Measurements from ENCODE around the gene TBC1D22A. TPM values are rescaled to one million over a fixed set of nuclear protein-coding genes. Genes with fewer than 3 reads are reported as not detected.

Gene TBC1D22A
- total and polyA plus RNA-seq, 7 experiments from 2014 or later = 18.6 to 50.1 (median 39.3) TPM

DNA sequence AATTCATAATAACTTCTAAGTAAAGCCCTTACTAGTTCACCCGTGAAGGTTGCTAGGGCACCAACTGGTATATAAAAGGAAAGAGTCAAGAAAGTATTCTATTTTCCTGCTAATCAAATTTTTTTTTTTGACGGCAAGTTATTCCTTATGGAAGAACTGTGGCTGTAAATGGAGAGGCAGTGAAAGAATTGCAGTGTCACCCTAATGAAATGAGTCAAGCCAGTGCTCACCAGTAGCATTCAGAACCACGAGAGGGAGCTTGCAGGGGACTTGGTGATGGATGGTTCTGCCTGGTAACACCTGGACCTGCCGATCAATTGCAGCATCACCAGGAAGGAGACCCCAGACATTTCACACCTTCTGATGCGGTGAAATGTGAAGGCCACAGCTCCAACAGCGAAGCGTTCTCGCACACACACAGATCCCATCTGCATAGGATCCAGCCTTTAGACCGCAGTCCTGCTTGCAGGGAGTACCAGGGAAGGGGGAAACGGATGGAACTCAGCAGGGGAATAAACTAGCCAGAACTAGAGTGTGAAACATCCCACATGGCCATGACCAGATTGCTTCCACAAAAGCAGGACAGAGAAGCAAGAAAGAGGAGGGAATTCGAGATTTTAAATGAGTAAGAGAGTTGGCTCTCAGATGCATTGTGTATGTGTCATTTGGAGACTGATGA, 326.2 kb downstream of the TBC1D22A start:
- H3K4me3 ChIP-seq (ENCODE audit: low read length) = no peak overlapping the region
- DNase-seq (no peak), ATAC-seq (no peak)
- H3K36me3 ChIP-seq (ENCODE audit: control insufficient read depth in 2 of 3, insufficient read depth in 3 of 3, low read length in 3 of 3) = no peaks in the 10 kb centered on the region
- no peaks in the 10 kb centered on the region for H3K27me3 Mint-ChIP-seq
- no peaks in the 10 kb centered on the region for H3K4me1 ChIP-seq (ENCODE audit: control insufficient read depth in 2 of 2, insufficient read depth in 2 of 2, low read length in 2 of 2)
- H3K4me3 Mint-ChIP-seq = peak overlapping the region in 7 of 10 donors; percentile 2 to 90 (median 23)
- CTCF ChIA-PET = no interaction called here
- peak overlapping the region in 2 of 9 donors; percentile 45 to 95 for H3K27ac Mint-ChIP-seq
- no peak overlapping the region for H3K27ac ChIP-seq (ENCODE audit: low read depth, low read length)
- intact Hi-C loops (cut with micrococcal nuclease) = no loop called here
- POLR2A ChIA-PET = no interaction called here
- H3K9me3 Mint-ChIP-seq = peaks cover 0 to 12% (median 0%) of the 10 kb centered on the region in 11 donors
- peaks cover 0 to 23% (median 8%) of the 10 kb centered on the region in 5 donors for H3K36me3 Mint-ChIP-seq
- no peaks in the 10 kb centered on the region for H3K27me3 ChIP-seq (ENCODE audit: control insufficient read depth in 2 of 2, insufficient read depth in 2 of 2, low read length in 2 of 2)
- no peaks in the 10 kb centered on the region for H3K9me3 ChIP-seq (ENCODE audit: control insufficient read depth in 2 of 3, low read length in 3 of 3)
- H3K4me1 Mint-ChIP-seq = peaks cover 11 to 48% (median 37%) of the 10 kb centered on the region in 7 donors

DNA sequence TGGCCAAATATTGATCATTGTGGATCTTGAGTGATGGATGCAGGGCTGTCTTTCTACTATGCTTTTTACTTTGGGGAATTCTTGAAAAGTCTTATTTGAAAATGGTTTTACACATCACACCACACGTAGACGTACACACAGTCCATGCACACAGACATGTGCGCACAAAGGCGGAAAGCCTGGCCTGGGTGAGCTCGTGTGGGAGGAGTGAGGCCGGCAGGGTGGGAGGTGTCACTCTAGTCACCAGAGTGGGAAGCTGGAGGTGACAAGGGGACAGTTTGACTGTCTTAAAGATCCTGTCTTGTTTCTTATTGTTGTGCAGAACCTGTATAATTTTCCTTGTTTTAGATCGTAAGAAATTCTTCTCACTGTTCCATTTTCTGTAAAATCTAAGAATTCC, 326.9 kb downstream of the TBC1D22A start:
- DNase-seq (no peak), ATAC-seq (no peak)
- intact Hi-C loops (cut with micrococcal nuclease) = no loop called here
- Histone ChIP-seq H3K4me1 (ENCODE audit: control insufficient read depth in 2 of 2, insufficient read depth in 2 of 2, low read length in 2 of 2) (no peaks in the 10 kb centered on the region), H3K27me3 (ENCODE audit: control insufficient read depth in 2 of 2, insufficient read depth in 2 of 2, low read length in 2 of 2) (no peaks in the 10 kb centered on the region), H3K36me3 (ENCODE audit: control insufficient read depth in 2 of 3, insufficient read depth in 3 of 3, low read length in 3 of 3) (no peaks in the 10 kb centered on the region), H3K9me3 (ENCODE audit: control insufficient read depth in 2 of 3, low read length in 3 of 3) (no peaks in the 10 kb centered on the region), H3K27ac (ENCODE audit: low read depth, low read length) (no peak overlapping the region), H3K4me3 (ENCODE audit: low read length) (no peak overlapping the region)
- Mint-ChIP-seq H3K9me3 (peaks cover 0 to 12% (median 0%) of the 10 kb centered on the region in 11 donors), H3K4me1 (peaks cover 11 to 48% (median 37%) of the 10 kb centered on the region in 7 donors), H3K27ac (peak overlapping the region in 3 of 9 donors; percentile 45 to 95 (median 54)), H3K27me3 (no peaks in the 10 kb centered on the region), H3K36me3 (peaks cover 0 to 26% (median 8%) of the 10 kb centered on the region in 5 donors), H3K4me3 (peak overlapping the region in 8 of 10 donors; percentile 8 to 90 (median 40))
- CTCF ChIA-PET = no interaction called here
- POLR2A ChIA-PET = no interaction called here

DNA sequence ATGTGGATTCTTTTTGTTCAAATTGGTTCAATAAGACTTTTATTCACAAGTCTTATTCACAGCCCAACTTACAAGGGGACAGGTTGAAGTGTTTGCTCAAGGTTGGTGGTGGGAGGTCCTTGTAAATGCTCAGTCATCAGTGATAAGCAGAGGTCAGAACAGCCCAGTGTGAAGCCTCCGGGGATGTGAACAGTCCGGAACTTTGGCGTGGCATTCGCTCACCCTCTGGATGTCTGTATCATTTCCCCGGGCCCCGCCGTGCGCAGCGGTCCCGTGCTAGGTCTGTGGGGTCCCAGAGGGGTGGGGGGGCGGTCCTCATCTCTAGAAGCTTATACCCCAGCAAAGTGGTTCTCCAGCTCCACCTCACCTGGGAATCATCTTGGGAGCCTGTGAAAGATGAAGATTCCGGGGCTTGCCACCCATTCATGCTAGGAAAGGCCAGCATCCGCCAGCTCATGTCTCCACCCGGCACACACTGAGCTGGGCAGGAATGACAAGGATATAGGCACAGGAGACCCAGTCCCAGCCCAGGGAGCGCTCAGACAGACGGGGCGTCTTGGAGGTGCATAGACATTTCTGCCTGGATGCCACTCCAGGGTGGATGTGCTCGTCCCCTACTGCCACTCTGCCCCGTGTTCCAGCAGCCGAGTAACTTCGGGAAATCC, 327.5 kb downstream of the TBC1D22A start:
- H3K4me3 Mint-ChIP-seq = peak overlapping the region in 8 of 10 donors; percentile 71 to 90 (median 86)
- H3K4me1 ChIP-seq (ENCODE audit: control insufficient read depth in 2 of 2, insufficient read depth in 2 of 2, low read length in 2 of 2) = no peaks in the 10 kb centered on the region
- H3K27ac Mint-ChIP-seq = peak overlapping the region in 4 of 9 donors; percentile 81 to 95 (median 91)
- peaks cover 11 to 48% (median 37%) of the 10 kb centered on the region in 7 donors for H3K4me1 Mint-ChIP-seq
- H3K9me3 Mint-ChIP-seq = peaks cover 0 to 12% (median 0%) of the 10 kb centered on the region in 11 donors
- DNase-seq (no peak), ATAC-seq (no peak)
- no peaks in the 10 kb centered on the region for H3K27me3 ChIP-seq (ENCODE audit: control insufficient read depth in 2 of 2, insufficient read depth in 2 of 2, low read length in 2 of 2)
- H3K27ac ChIP-seq (ENCODE audit: low read depth, low read length) = no peak overlapping the region
- H3K27me3 Mint-ChIP-seq = no peaks in the 10 kb centered on the region
- H3K9me3 ChIP-seq (ENCODE audit: control insufficient read depth in 2 of 3, low read length in 3 of 3) = no peaks in the 10 kb centered on the region
- intact Hi-C loops (cut with micrococcal nuclease) = no loop called here
- H3K4me3 ChIP-seq (ENCODE audit: low read length) = peak overlapping the region; percentile 16
- H3K36me3 ChIP-seq (ENCODE audit: control insufficient read depth in 2 of 3, insufficient read depth in 3 of 3, low read length in 3 of 3) = no peaks in the 10 kb centered on the region
- ChIA-PET CTCF (no interaction called here), POLR2A (no interaction called here)
- H3K36me3 Mint-ChIP-seq = peaks cover 0 to 28% (median 10%) of the 10 kb centered on the region in 5 donors

GRCh38 chr22:47090591-47091245, 328.3 kb downstream of the TBC1D22A start:
- peak overlapping the region; percentile 24 for H3K4me3 ChIP-seq (ENCODE audit: low read length)
- peak in 6 of 9 donors; percentile 34 to 91 (median 50) for DNase-seq
- ChIA-PET POLR2A (no interaction called here), CTCF (no interaction called here)
- peaks cover 11 to 43% (median 37%) of the 10 kb centered on the region in 7 donors for H3K4me1 Mint-ChIP-seq
- peaks cover 0 to 28% (median 12%) of the 10 kb centered on the region in 5 donors for H3K36me3 Mint-ChIP-seq
- intact Hi-C loops (cut with micrococcal nuclease) = no loop called here
- H3K27ac ChIP-seq (ENCODE audit: low read depth, low read length) = peak overlapping the region; percentile 38
- peak; percentile 75 for ATAC-seq
- H3K27me3 ChIP-seq (ENCODE audit: control insufficient read depth in 2 of 2, insufficient read depth in 2 of 2, low read length in 2 of 2) = no peaks in the 10 kb centered on the region
- peak overlapping the region; percentile 18 to 90 (median 84) for H3K4me3 Mint-ChIP-seq
- no peaks in the 10 kb centered on the region for H3K4me1 ChIP-seq (ENCODE audit: control insufficient read depth in 2 of 2, insufficient read depth in 2 of 2, low read length in 2 of 2)
- peak overlapping the region; percentile 57 to 96 (median 89) for H3K27ac Mint-ChIP-seq
- H3K9me3 Mint-ChIP-seq = peaks cover 0 to 12% (median 0%) of the 10 kb centered on the region in 11 donors
- H3K9me3 ChIP-seq (ENCODE audit: control insufficient read depth in 2 of 3, low read length in 3 of 3) = no peaks in the 10 kb centered on the region
- H3K36me3 ChIP-seq (ENCODE audit: control insufficient read depth in 2 of 3, insufficient read depth in 3 of 3, low read length in 3 of 3) = no peaks in the 10 kb centered on the region
- no peaks in the 10 kb centered on the region for H3K27me3 Mint-ChIP-seq

DNA sequence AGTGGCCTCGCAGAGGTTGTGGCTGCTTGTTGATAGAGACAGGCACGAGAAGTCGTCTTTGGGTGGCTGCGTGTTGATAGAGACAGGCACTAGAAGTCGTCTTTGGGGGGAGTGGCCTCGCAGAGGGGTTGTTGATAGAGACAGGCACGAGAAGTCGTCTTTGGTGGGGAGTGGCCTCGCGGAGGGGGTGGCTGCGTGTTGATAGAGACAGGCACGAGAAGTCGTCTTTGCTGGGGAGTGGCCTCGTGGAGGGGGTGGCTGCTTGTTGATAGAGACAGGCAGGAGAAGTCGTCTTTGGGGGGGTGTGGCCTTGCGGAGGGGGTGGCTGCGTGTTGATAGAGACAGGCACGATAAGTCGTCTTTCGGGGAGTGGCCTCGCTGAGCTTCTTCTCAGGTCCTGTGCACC, 328.8 kb downstream of the TBC1D22A start:
- Histone ChIP-seq H3K4me3 (ENCODE audit: low read length) (peak overlapping the region; percentile 24), H3K36me3 (ENCODE audit: control insufficient read depth in 2 of 3, insufficient read depth in 3 of 3, low read length in 3 of 3) (no peaks in the 10 kb centered on the region), H3K9me3 (ENCODE audit: control insufficient read depth in 2 of 3, low read length in 3 of 3) (no peaks in the 10 kb centered on the region), H3K4me1 (ENCODE audit: control insufficient read depth in 2 of 2, insufficient read depth in 2 of 2, low read length in 2 of 2) (no peaks in the 10 kb centered on the region), H3K27ac (ENCODE audit: low read depth, low read length) (peak overlapping the region; percentile 38), H3K27me3 (ENCODE audit: control insufficient read depth in 2 of 2, insufficient read depth in 2 of 2, low read length in 2 of 2) (no peaks in the 10 kb centered on the region)
- Mint-ChIP-seq H3K27ac (peak overlapping the region; percentile 11 to 96 (median 89)), H3K36me3 (peaks cover 0 to 30% (median 12%) of the 10 kb centered on the region in 5 donors), H3K4me3 (peak overlapping the region; percentile 18 to 90 (median 84)), H3K27me3 (no peaks in the 10 kb centered on the region), H3K4me1 (peaks cover 11 to 43% (median 37%) of the 10 kb centered on the region in 7 donors), H3K9me3 (peaks cover 0 to 13% (median 0%) of the 10 kb centered on the region in 11 donors)
- DNase-seq = peak in 4 of 9 donors; percentile 31 to 81 (median 50)
- intact Hi-C loops (cut with micrococcal nuclease) = no loop called here
- ChIA-PET POLR2A (no interaction called here), CTCF (no interaction called here)
- peak; percentile 56 for ATAC-seq

GRCh38 chr22:47091921-47092700, 329.7 kb downstream of the TBC1D22A start:
- no peaks in the 10 kb centered on the region for H3K36me3 ChIP-seq (ENCODE audit: control insufficient read depth in 2 of 3, insufficient read depth in 3 of 3, low read length in 3 of 3)
- H3K27me3 Mint-ChIP-seq = no peaks in the 10 kb centered on the region
- no peak for DNase-seq
- peaks cover 0 to 13% (median 0%) of the 10 kb centered on the region in 11 donors for H3K9me3 Mint-ChIP-seq
- ChIA-PET CTCF (no interaction called here), POLR2A (no interaction called here)
- H3K27ac ChIP-seq (ENCODE audit: low read depth, low read length) = no peak overlapping the region
- peaks cover 0 to 34% (median 16%) of the 10 kb centered on the region in 5 donors for H3K36me3 Mint-ChIP-seq
- H3K4me1 Mint-ChIP-seq = peaks cover 11 to 44% (median 37%) of the 10 kb centered on the region in 7 donors
- H3K27me3 ChIP-seq (ENCODE audit: control insufficient read depth in 2 of 2, insufficient read depth in 2 of 2, low read length in 2 of 2) = no peaks in the 10 kb centered on the region
- intact Hi-C loops (cut with micrococcal nuclease) = no loop called here
- H3K4me3 Mint-ChIP-seq = no peak overlapping the region
- ATAC-seq = no peak
- H3K4me1 ChIP-seq (ENCODE audit: control insufficient read depth in 2 of 2, insufficient read depth in 2 of 2, low read length in 2 of 2) = no peaks in the 10 kb centered on the region
- peak overlapping the region in 1 of 9 donors; percentile 95 for H3K27ac Mint-ChIP-seq
- H3K9me3 ChIP-seq (ENCODE audit: control insufficient read depth in 2 of 3, low read length in 3 of 3) = no peaks in the 10 kb centered on the region
- H3K4me3 ChIP-seq (ENCODE audit: low read length) = no peak overlapping the region

Data from naive thymus-derived CD4-positive, alpha-beta T cell (primary cell).